8988T (cell line): ENCODE data around the gene CEACAM21.

ENCODE experiments used
- DNase-seq: peaks from one replicate; pipeline ENCODE4 v3.0.0; 2011

CEACAM21 gene

GRCh38 chr19:41587838-41588210 lies 11.9 kb downstream of the CEACAM21 start:
- no peak for DNase-seq

GRCh38 chr19:41588497-41589209 lies 12.7 kb downstream of the CEACAM21 start:
- DNase-seq: no peak

- DNase-seq: no peak
These were observed 13.4 kb downstream of the CEACAM21 start for GRCh38 chr19:41589371-41589770.

- DNase-seq: no peak
These were observed 15.0 kb downstream of the CEACAM21 start for GRCh38 chr19:41590936-41591335.

- DNase-seq: no peak
These were observed 16.1 kb downstream of the CEACAM21 start for GRCh38 chr19:41591951-41592562.

GRCh38 chr19:41595258-41595889 lies 19.4 kb downstream of the CEACAM21 start:
- DNase-seq: peak; percentile 16

GRCh38 chr19:41595890-41596280 lies 19.9 kb downstream of the CEACAM21 start:
- no peak for DNase-seq

GRCh38 chr19:41597600-41598041 lies 21.7 kb downstream of the CEACAM21 start:
- DNase-seq: peak; percentile 50

- no peak for DNase-seq
These were observed 23.4 kb downstream of the CEACAM21 start for GRCh38 chr19:41599175-41599966.

GRCh38 chr19:41601771-41602170 lies 25.8 kb downstream of the CEACAM21 start:
- no peak for DNase-seq

GRCh38 chr19:41604831-41605230 lies 28.9 kb downstream of the CEACAM21 start:
- DNase-seq: no peak

GRCh38 chr19:41606215-41606837 lies 30.4 kb downstream of the CEACAM21 start:
- no peak for DNase-seq

- DNase-seq: no peak
These were observed 31.7 kb downstream of the CEACAM21 start for GRCh38 chr19:41607668-41608067.

GRCh38 chr19:41610789-41611188 lies 34.8 kb downstream of the CEACAM21 start:
- no peak for DNase-seq

- no peak for DNase-seq
These were observed 36.5 kb downstream of the CEACAM21 start for GRCh38 chr19:41612483-41612882.

GRCh38 chr19:41615207-41615606 lies 39.2 kb downstream of the CEACAM21 start:
- no peak for DNase-seq

GRCh38 chr19:41616792-41617621 lies 41.0 kb downstream of the CEACAM21 start:
- DNase-seq: no peak

- DNase-seq: no peak
These were observed 42.2 kb downstream of the CEACAM21 start for GRCh38 chr19:41617941-41618730.

- no peak for DNase-seq
These were observed 43.1 kb downstream of the CEACAM21 start for GRCh38 chr19:41619018-41619556.

GRCh38 chr19:41620171-41620570 lies 44.2 kb downstream of the CEACAM21 start:
- DNase-seq: no peak

GRCh38 chr19:41621226-41621625 lies 45.3 kb downstream of the CEACAM21 start:
- DNase-seq: no peak
